ENCODE data around the gene PACSIN2. TPM values are rescaled to one million over a fixed set of nuclear protein-coding genes. Genes with fewer than 3 reads are reported as not detected.

The PACSIN2 gene
- total RNA-seq, 5 donors from 2014 or later (not counting 1 experiment from before 2014, with no cell fraction given) = 25.9 to 49.0 (median 40.4) TPM

DNA sequence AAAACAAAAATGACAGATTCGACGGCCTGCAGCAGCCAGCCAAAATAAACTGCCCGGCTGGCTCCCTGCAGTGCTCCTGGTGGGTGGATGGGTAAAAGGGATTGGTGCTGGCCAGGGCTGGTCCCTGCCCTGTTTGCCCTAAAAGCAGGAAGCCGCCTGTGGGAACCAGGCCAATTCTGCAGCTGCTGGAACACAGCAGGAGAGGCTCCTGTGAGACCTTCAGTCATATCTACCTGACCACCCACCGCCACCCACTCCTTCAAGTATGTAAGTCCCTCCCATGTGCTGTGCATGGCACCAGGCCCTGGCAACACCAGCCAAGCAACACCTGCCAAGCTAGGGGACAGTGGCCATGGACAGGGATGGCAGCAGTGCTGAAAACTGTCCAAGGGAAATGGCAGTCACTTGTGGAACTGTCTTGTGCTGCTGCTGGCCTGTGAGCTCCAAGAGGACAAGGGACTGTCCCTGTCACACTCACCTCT lies 109.2 kb downstream of the PACSIN2 start:
- ATAC-seq (replicated peaks in 1 of 4) = no peak
- Histone ChIP-seq H3K9me3 (no peaks in the 10 kb centered on the region), H3K36me3 (ENCODE audit: control insufficient read depth in 2 of 2, extremely low read depth in 1 of 2, insufficient read depth in 1 of 2, low read length in 1 of 2) (peaks cover 9 to 42% of the 10 kb centered on the region in 2 donors), H3K27me3 (replicated peaks in 1 of 2; ENCODE audit: control insufficient read depth in 2 of 2, extremely low read depth in 1 of 2, insufficient read depth in 2 of 2, low read length in 1 of 2) (no peaks in the 10 kb centered on the region), H3K4me3 (ENCODE audit: control insufficient read depth in 1 of 2, extremely low read depth in 1 of 2, low read length in 1 of 2) (no peak overlapping the region), H3K4me1 (ENCODE audit: control insufficient read depth in 1 of 2, extremely low read depth in 1 of 2, insufficient read depth in 2 of 2, low read length in 2 of 2) (no peaks in the 10 kb centered on the region), H3K27ac (ENCODE audit: low read length) (no peak overlapping the region)
- no peak overlapping the region for H3K27ac Mint-ChIP-seq
- no peaks in the 10 kb centered on the region for H3K9me3 Mint-ChIP-seq
- no peak for DNase-seq
- CTCF ChIA-PET = interaction anchor here in 1 of 2 donors (0.5 kb wide), 1 partner anchor 130 kb away, joined by 4 read pairs; no protein-coding TSS in a partner anchor
- peaks cover 28% of the 10 kb centered on the region for H3K36me3 Mint-ChIP-seq
- POLR2A ChIA-PET = interaction anchor here in 1 of 2 donors (0.6 kb wide), 1 partner anchor 56 kb away, joined by 16 read pairs; no protein-coding TSS in a partner anchor
- H3K4me1 Mint-ChIP-seq = peaks cover 2 to 14% (median 6%) of the 10 kb centered on the region in 3 donors
- WGBS (ENCODE audit: insufficient coverage) = 90% methylated on average over 5 of the region's 5 CpGs
- no peak overlapping the region for H3K4me3 Mint-ChIP-seq
- H3K27me3 Mint-ChIP-seq = no peaks in the 10 kb centered on the region

DNA sequence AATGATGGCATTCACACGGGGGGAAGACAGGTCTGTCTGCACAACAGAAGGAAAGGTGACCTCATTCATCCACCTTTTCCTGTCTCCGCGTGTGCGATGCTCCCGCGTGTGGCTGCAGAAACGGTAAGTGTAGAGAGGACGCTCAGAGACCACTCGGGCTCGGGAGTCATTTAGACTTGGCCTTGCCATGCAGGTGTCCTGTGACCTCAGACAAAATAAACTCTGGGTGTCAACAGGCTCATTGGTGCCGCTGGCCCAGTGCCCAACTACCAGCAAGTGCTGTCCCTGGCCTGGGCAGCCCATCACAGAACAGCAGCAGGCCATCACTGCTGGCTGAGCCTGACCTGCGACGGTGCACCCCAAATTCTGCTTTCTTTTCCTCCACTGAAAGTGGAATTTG lies 109.7 kb downstream of the PACSIN2 start:
- Histone ChIP-seq H3K27ac (ENCODE audit: low read length) (no peak overlapping the region), H3K36me3 (ENCODE audit: control insufficient read depth in 2 of 2, extremely low read depth in 1 of 2, insufficient read depth in 1 of 2, low read length in 1 of 2) (peaks cover 10 to 37% of the 10 kb centered on the region in 2 donors), H3K9me3 (no peaks in the 10 kb centered on the region), H3K4me3 (ENCODE audit: control insufficient read depth in 1 of 2, extremely low read depth in 1 of 2, low read length in 1 of 2) (no peak overlapping the region), H3K4me1 (ENCODE audit: control insufficient read depth in 1 of 2, extremely low read depth in 1 of 2, insufficient read depth in 2 of 2, low read length in 2 of 2) (no peaks in the 10 kb centered on the region), H3K27me3 (replicated peaks in 1 of 2; ENCODE audit: control insufficient read depth in 2 of 2, extremely low read depth in 1 of 2, insufficient read depth in 2 of 2, low read length in 1 of 2) (no peaks in the 10 kb centered on the region)
- ChIA-PET POLR2A (interaction anchor here in 1 of 2 donors (0.6 kb wide), 1 partner anchor 55 kb away, joined by 16 read pairs; no protein-coding TSS in a partner anchor), CTCF (interaction anchor here in 1 of 2 donors (0.5 kb wide), 1 partner anchor 130 kb away, joined by 4 read pairs; no protein-coding TSS in a partner anchor)
- DNase-seq (no peak), ATAC-seq (replicated peaks in 1 of 4) (no peak)
- Mint-ChIP-seq H3K9me3 (no peaks in the 10 kb centered on the region), H3K4me3 (no peak overlapping the region), H3K36me3 (peaks cover 28% of the 10 kb centered on the region), H3K27me3 (no peaks in the 10 kb centered on the region), H3K27ac (no peak overlapping the region), H3K4me1 (peaks cover 2 to 14% (median 6%) of the 10 kb centered on the region in 3 donors)
- 82% methylated on average over 11 of the region's 13 CpGs for WGBS (ENCODE audit: insufficient coverage)

DNA sequence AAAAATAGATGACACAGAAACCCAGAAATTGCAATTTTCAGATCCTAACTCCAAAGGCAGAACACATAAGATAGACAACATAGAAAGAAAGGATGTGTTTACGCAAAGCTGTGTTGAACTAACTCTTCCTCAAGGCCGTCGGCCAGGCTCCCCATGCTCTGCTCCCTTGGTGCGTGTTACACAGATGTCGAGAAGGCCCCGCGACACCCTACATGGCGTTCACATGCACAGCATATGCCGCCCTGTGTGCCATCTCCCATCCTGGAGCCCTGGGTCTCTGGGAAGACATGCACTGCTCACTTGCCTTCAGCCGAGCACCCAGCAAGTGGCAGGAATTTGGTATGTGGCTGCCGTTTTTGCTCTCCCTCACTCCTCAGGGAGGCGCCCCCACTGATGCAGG lies 110.9 kb downstream of the PACSIN2 start:
- H3K4me1 Mint-ChIP-seq = peaks cover 2 to 14% (median 8%) of the 10 kb centered on the region in 3 donors
- H3K27me3 Mint-ChIP-seq = no peaks in the 10 kb centered on the region
- WGBS (ENCODE audit: insufficient coverage) = 96% methylated on average over 9 of the region's 12 CpGs
- Histone ChIP-seq H3K9me3 (no peaks in the 10 kb centered on the region), H3K4me1 (ENCODE audit: control insufficient read depth in 1 of 2, extremely low read depth in 1 of 2, insufficient read depth in 2 of 2, low read length in 2 of 2) (no peaks in the 10 kb centered on the region), H3K27me3 (replicated peaks in 1 of 2; ENCODE audit: control insufficient read depth in 2 of 2, extremely low read depth in 1 of 2, insufficient read depth in 2 of 2, low read length in 1 of 2) (no peaks in the 10 kb centered on the region), H3K4me3 (ENCODE audit: control insufficient read depth in 1 of 2, extremely low read depth in 1 of 2, low read length in 1 of 2) (no peak overlapping the region), H3K27ac (ENCODE audit: low read length) (no peak overlapping the region), H3K36me3 (ENCODE audit: control insufficient read depth in 2 of 2, extremely low read depth in 1 of 2, insufficient read depth in 1 of 2, low read length in 1 of 2) (peaks cover 14 to 28% of the 10 kb centered on the region in 2 donors)
- DNase-seq (no peak), ATAC-seq (replicated peaks in 1 of 4) (no peak)
- ChIA-PET POLR2A (no interaction called here), CTCF (no interaction called here)
- H3K27ac Mint-ChIP-seq = no peak overlapping the region
- H3K36me3 Mint-ChIP-seq = peaks cover 27% of the 10 kb centered on the region
- no peaks in the 10 kb centered on the region for H3K9me3 Mint-ChIP-seq
- no peak overlapping the region for H3K4me3 Mint-ChIP-seq

DNA sequence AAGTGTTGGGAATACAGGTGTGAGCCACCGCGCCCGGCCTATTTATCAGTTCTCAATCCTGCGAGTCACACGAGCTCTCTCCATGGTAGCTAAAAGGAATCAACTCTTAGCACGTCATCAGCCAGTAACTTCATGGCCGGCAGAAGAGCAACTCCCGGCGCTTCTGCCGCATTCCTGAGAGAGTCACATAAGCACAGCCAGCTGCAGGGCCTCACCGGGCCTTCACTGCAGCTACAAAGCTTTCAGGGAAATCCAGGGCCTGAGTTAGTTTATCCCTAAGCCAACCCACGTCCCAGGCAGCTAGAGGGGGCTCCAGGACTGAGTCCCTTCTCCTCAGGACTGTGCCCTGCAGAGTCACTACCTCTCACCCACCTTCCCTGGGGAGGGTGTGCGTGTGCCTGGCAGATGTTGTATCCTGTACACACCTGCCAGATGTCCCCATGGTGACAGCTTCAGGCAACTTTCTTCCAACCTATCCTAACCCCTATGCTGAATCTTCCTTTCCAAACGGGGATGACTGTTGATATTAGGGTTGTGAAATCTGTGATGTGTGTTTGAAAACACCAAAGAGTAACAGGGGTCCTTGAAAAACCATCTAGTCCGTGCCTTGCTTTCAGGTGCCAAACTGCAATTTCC lies 112.0 kb downstream of the PACSIN2 start:
- H3K4me3 ChIP-seq (ENCODE audit: control insufficient read depth in 1 of 2, extremely low read depth in 1 of 2, low read length in 1 of 2) = no peak overlapping the region

DNA sequence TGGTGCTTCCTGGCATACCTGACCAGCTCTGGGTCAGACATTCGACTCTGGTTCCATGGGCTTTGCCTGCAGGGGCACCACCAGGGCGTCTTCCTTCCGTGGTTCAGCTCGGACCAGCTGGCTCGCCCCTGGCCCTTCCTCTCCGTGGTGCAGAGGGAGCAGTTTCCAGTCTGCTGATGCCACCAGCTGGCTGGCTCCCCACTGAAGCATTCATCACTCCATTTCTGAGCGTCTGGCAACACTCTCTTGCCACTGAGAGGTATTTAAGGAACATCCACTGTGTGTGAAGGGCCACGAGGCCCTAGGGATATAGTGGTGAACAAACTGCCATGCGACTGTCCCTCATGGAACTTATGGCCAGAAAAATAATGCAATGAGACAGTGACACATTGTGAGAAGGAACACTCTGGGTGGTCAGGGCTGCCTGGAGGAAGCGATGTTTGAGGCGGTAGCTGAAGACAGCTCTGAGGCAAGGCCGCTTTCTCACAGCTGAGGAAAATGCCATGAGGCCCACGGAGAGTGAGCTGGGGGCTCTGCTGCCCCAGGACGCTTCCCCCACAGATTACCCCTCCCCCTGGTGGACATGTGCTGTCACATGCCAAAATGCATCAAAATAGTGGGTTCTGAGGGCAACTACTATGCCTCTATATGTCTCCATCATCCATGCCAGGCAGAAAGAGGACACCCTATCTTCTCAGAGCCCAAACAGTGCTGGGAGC lies 113.0 kb downstream of the PACSIN2 start:
- Histone ChIP-seq H3K4me1 (ENCODE audit: control insufficient read depth in 1 of 2, extremely low read depth in 1 of 2, insufficient read depth in 2 of 2, low read length in 2 of 2) (peaks cover 0 to 7% of the 10 kb centered on the region in 2 experiments), H3K27ac (ENCODE audit: low read length) (no peak overlapping the region), H3K4me3 (ENCODE audit: control insufficient read depth in 1 of 2, extremely low read depth in 1 of 2, low read length in 1 of 2) (no peak overlapping the region), H3K9me3 (no peaks in the 10 kb centered on the region), H3K36me3 (ENCODE audit: control insufficient read depth in 2 of 2, extremely low read depth in 1 of 2, insufficient read depth in 1 of 2, low read length in 1 of 2) (peaks cover 9 to 12% of the 10 kb centered on the region in 2 donors), H3K27me3 (replicated peaks in 1 of 2; ENCODE audit: control insufficient read depth in 2 of 2, extremely low read depth in 1 of 2, insufficient read depth in 2 of 2, low read length in 1 of 2) (no peaks in the 10 kb centered on the region)
- Mint-ChIP-seq H3K27ac (no peak overlapping the region), H3K9me3 (no peaks in the 10 kb centered on the region), H3K27me3 (no peaks in the 10 kb centered on the region), H3K4me1 (peaks cover 8 to 15% (median 14%) of the 10 kb centered on the region in 3 donors), H3K36me3 (peaks cover 16% of the 10 kb centered on the region), H3K4me3 (no peak overlapping the region)
- DNase-seq (no peak), ATAC-seq (replicated peaks in 1 of 4) (no peak)
- CTCF ChIA-PET = interaction anchor here in 1 of 2 donors (1.2 kb wide), 1 partner anchor 17 kb away, joined by 3 read pairs; no protein-coding TSS in a partner anchor
- POLR2A ChIA-PET = no interaction called here
- 88% methylated on average over 8 of the region's 14 CpGs for WGBS (ENCODE audit: insufficient coverage)

More for the DNA sequence above, 112.0 kb downstream of the PACSIN2 start:
- POLR2A ChIA-PET = interaction anchor here in 1 of 2 donors (0.6 kb wide), 1 partner anchor 8 kb away, joined by 3 read pairs; no protein-coding TSS in a partner anchor
- Mint-ChIP-seq H3K27ac (no peak overlapping the region), H3K4me3 (no peak overlapping the region), H3K36me3 (peaks cover 21% of the 10 kb centered on the region), H3K27me3 (no peaks in the 10 kb centered on the region), H3K9me3 (no peaks in the 10 kb centered on the region), H3K4me1 (peaks cover 2 to 18% (median 9%) of the 10 kb centered on the region in 3 donors)
- H3K9me3 ChIP-seq = no peaks in the 10 kb centered on the region
- peaks cover 0 to under 1% of the 10 kb centered on the region in 2 experiments for H3K4me1 ChIP-seq (ENCODE audit: control insufficient read depth in 1 of 2, extremely low read depth in 1 of 2, insufficient read depth in 2 of 2, low read length in 2 of 2)
- H3K27ac ChIP-seq (ENCODE audit: low read length) = no peak overlapping the region
- 92% methylated on average over 13 of the region's 15 CpGs for WGBS (ENCODE audit: insufficient coverage)
- H3K27me3 ChIP-seq (replicated peaks in 1 of 2; ENCODE audit: control insufficient read depth in 2 of 2, extremely low read depth in 1 of 2, insufficient read depth in 2 of 2, low read length in 1 of 2) = no peaks in the 10 kb centered on the region
- peaks cover 14 to 20% of the 10 kb centered on the region in 2 donors for H3K36me3 ChIP-seq (ENCODE audit: control insufficient read depth in 2 of 2, extremely low read depth in 1 of 2, insufficient read depth in 1 of 2, low read length in 1 of 2)
- ATAC-seq (replicated peaks in 1 of 4) = no peak
- no peak for DNase-seq
- CTCF ChIA-PET = interaction anchor here in 1 of 2 donors (1.2 kb wide), 1 partner anchor 16 kb away, joined by 3 read pairs; no protein-coding TSS in a partner anchor

DNA sequence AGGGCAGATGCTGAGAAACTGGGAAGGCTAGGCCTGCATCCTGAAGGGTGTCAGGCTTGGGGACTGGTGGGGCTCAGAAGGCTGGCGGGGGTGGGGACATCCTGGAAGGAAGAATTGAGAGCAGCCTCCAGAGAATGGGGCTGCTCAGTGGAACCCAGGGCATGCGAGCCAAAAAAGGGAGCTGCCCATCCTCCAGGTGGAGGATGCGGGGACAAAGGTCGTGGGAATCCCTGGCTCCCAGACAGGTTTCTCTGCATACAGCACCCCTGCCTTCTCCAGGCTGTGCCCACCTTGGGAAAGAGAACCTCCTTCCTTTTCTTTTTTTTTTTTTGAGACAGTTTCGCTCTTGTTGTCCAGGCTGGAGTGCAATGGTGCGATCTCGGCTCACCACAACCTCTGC lies 117.0 kb downstream of the PACSIN2 start:
- DNase-seq (no peak), ATAC-seq (replicated peaks in 1 of 4) (no peak)
- Histone ChIP-seq H3K27ac (ENCODE audit: low read length) (no peak overlapping the region), H3K27me3 (replicated peaks in 1 of 2; ENCODE audit: control insufficient read depth in 2 of 2, extremely low read depth in 1 of 2, insufficient read depth in 2 of 2, low read length in 1 of 2) (no peaks in the 10 kb centered on the region), H3K36me3 (ENCODE audit: control insufficient read depth in 2 of 2, extremely low read depth in 1 of 2, insufficient read depth in 1 of 2, low read length in 1 of 2) (peaks cover 5 to 12% of the 10 kb centered on the region in 2 donors), H3K9me3 (no peaks in the 10 kb centered on the region), H3K4me1 (ENCODE audit: control insufficient read depth in 1 of 2, extremely low read depth in 1 of 2, insufficient read depth in 2 of 2, low read length in 2 of 2) (peaks cover 15 to 46% of the 10 kb centered on the region in 2 experiments), H3K4me3 (ENCODE audit: control insufficient read depth in 1 of 2, extremely low read depth in 1 of 2, low read length in 1 of 2) (no peak overlapping the region)
- H3K9me3 Mint-ChIP-seq = no peaks in the 10 kb centered on the region
- ChIA-PET POLR2A (no interaction called here), CTCF (no interaction called here)
- H3K27me3 Mint-ChIP-seq = no peaks in the 10 kb centered on the region
- WGBS (ENCODE audit: insufficient coverage) = 100% methylated on average over 2 of the region's 7 CpGs
- H3K36me3 Mint-ChIP-seq = peaks cover 3% of the 10 kb centered on the region
- peaks cover 34 to 45% (median 39%) of the 10 kb centered on the region in 3 donors for H3K4me1 Mint-ChIP-seq
- H3K27ac Mint-ChIP-seq = no peak overlapping the region
- no peak overlapping the region for H3K4me3 Mint-ChIP-seq

All from T-cell (primary cell).